Measurements from ENCODE around the gene GJA10. TPM values are rescaled to one million over a fixed set of nuclear protein-coding genes. Genes with fewer than 3 reads are reported as not detected.
"Not testable (repeated sequence)": the region's sequence is repeated elsewhere in the genome, so short reads cannot be mapped to it uniquely, and the experiment has no call there.

Gene GJA10
- not detected in 2 replicates for total RNA-seq (2014; rRNA removed)
- polyA plus RNA-seq (2012) = not detected

- DNase-seq (ENCODE audit: low read depth) = no peak
Observed at GRCh38 chr6:89894169-89894568, at the start of gene GJA10. TSS of gene GJA10 (plus strand) at chr6:89894469. CDS start at chr6:89894469, 0 bp downstream.

- DNase-seq (ENCODE audit: low read depth) = not testable (repeated sequence)
Observed at GRCh38 chr6:89847513-89847912, 46.8 kb upstream of the GJA10 start.

- no peak for DNase-seq (ENCODE audit: low read depth)
Observed at GRCh38 chr6:89853068-89853467, 41.2 kb upstream of the GJA10 start.

- DNase-seq (ENCODE audit: low read depth) = no peak
Observed at GRCh38 chr6:89858041-89858440, 36.2 kb upstream of the GJA10 start.

- no peak for DNase-seq (ENCODE audit: low read depth)
Observed at GRCh38 chr6:89859744-89860143, 34.5 kb upstream of the GJA10 start.

GRCh38 chr6:89862273-89862672, 32.0 kb upstream of the GJA10 start:
- DNase-seq (ENCODE audit: low read depth) = no peak

- no peak for DNase-seq (ENCODE audit: low read depth)
Observed at GRCh38 chr6:89862698-89863097, 31.6 kb upstream of the GJA10 start.

GRCh38 chr6:89866024-89866678, 28.1 kb upstream of the GJA10 start:
- DNase-seq (ENCODE audit: low read depth) = no peak

GRCh38 chr6:89873721-89874120, 20.5 kb upstream of the GJA10 start:
- DNase-seq (ENCODE audit: low read depth) = no peak

GRCh38 chr6:89874438-89874837, 19.8 kb upstream of the GJA10 start:
- no peak for DNase-seq (ENCODE audit: low read depth)

- DNase-seq (ENCODE audit: low read depth) = no peak
Observed at GRCh38 chr6:89886378-89887120, 7.7 kb upstream of the GJA10 start.

- no peak for DNase-seq (ENCODE audit: low read depth)
Observed at GRCh38 chr6:89887452-89888137, 6.7 kb upstream of the GJA10 start.

GRCh38 chr6:89888138-89888514, 6.1 kb upstream of the GJA10 start:
- no peak for DNase-seq (ENCODE audit: low read depth)

GRCh38 chr6:89888871-89889270, 5.4 kb upstream of the GJA10 start:
- DNase-seq (ENCODE audit: low read depth) = no peak

GRCh38 chr6:89890845-89891528, 3.3 kb upstream of the GJA10 start:
- not testable (repeated sequence) for DNase-seq (ENCODE audit: low read depth)

- not testable (repeated sequence) for DNase-seq (ENCODE audit: low read depth)
Observed at GRCh38 chr6:89892577-89892976, 1.7 kb upstream of the GJA10 start.

- DNase-seq (ENCODE audit: low read depth) = peak; percentile 55
Observed at GRCh38 chr6:89895276-89895874, 1.1 kb downstream of the GJA10 start.

- not testable (repeated sequence) for DNase-seq (ENCODE audit: low read depth)
Observed at GRCh38 chr6:89910001-89910901, 16.0 kb downstream of the GJA10 start.

- no peak for DNase-seq (ENCODE audit: low read depth)
Observed at GRCh38 chr6:89910902-89911240, 16.6 kb downstream of the GJA10 start.

- no peak for DNase-seq (ENCODE audit: low read depth)
Observed at GRCh38 chr6:89916136-89916920, 22.1 kb downstream of the GJA10 start.
